SJCRH30 (cell line): ENCODE results near the gene RAX2. TPM values are rescaled to one million over a fixed set of nuclear protein-coding genes. Genes with fewer than 3 reads are reported as not detected.
"Not testable (repeated sequence)": the region's sequence is repeated elsewhere in the genome, so short reads cannot be mapped to it uniquely, and the experiment has no call there.

ENCODE experiments used
- DNase-seq, 2 experiments: peaks; one replicate each; pipeline ENCODE4 v3.0.0-alpha.2; 2015 to 2020
- H3K27ac ChIP-seq: fragments of 250-450 bp; sonication (Bioruptor Pico); 2 replicates; pipeline ENCODE4 v1.5.1; 2020; ENCODE audit warnings: mild to moderate bottlenecking, moderate library complexity
- H3K27me3 ChIP-seq: fragments of 250-450 bp; sonication (Bioruptor Pico); 2 replicates; pipeline ENCODE4 v1.5.1; 2020; ENCODE audit warnings: mild to moderate bottlenecking, moderate library complexity
- H3K36me3 ChIP-seq: fragments of 250-450 bp; sonication (Bioruptor Pico); 2 replicates; pipeline ENCODE4 v1.5.1; 2020; ENCODE audit warnings: mild to moderate bottlenecking, moderate library complexity
- H3K4me1 ChIP-seq: fragments of 250-450 bp; sonication (Bioruptor Pico); 2 replicates; pipeline ENCODE4 v1.5.1; 2020; ENCODE audit warnings: mild to moderate bottlenecking, moderate library complexity
- H3K4me3 ChIP-seq: fragments of 250-450 bp; sonication (Bioruptor Pico); 2 replicates; pipeline ENCODE4 v1.5.1; 2020; ENCODE audit warnings: mild to moderate bottlenecking, moderate library complexity
- H3K9me3 ChIP-seq: fragments of 250-450 bp; sonication (Bioruptor Pico); replicated peaks from 2 replicates; pipeline ENCODE4 v1.5.1; 2020; ENCODE audit warnings: mild to moderate bottlenecking, moderate library complexity
- total RNA-seq: library from RNA; depleted of rRNA; stranded (reverse); fragments of >200 nt; shearing (Covaris generic); gene quantifications from 2 replicates; pipeline ENCODE4 v1.2.3, GENCODE V29; 2014

Gene RAX2
- total RNA-seq, 1 experiment from 2014 or later: not detected

DNA sequence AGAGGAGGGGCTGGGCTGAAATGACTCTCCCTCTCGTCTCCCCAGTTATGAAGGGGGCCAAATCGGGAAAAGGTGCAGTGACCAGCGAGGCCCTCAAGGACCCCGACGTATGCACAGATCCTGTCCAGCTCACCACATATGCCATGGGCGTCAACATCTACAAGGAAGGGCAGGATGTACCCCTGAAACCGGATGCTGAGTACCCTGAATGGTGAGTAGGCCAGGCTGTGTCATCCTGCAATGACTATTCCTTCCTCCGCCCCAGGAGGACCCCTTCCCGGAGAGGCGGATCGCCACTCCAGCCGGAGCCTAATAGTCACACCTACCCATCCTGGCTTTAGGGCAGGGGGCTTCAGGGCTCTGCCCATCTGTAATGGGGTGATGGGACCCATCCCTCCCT, 6.9 kb downstream of the RAX2 start:
- no peak for DNase-seq
- H3K4me1 ChIP-seq: no peaks in the 10 kb centered on the region
- H3K36me3 ChIP-seq: peaks cover 3% of the 10 kb centered on the region; the same call in 1 of the 2 replicates
- no peak overlapping the region for H3K4me3 ChIP-seq
- no peaks in the 10 kb centered on the region for H3K9me3 ChIP-seq
- H3K27ac ChIP-seq: no peak overlapping the region
- no peaks in the 10 kb centered on the region for H3K27me3 ChIP-seq

- H3K9me3 ChIP-seq: no peaks in the 10 kb centered on the region
- H3K27ac ChIP-seq: peak within 1 kb of the TSS; percentile 78
- no peaks in the 10 kb centered on the region for H3K27me3 ChIP-seq
- no peaks in the 10 kb centered on the region for H3K4me1 ChIP-seq
- H3K4me3 ChIP-seq: peak within 1 kb of the TSS; percentile 89
- peaks cover 3% of the 10 kb centered on the region; the same call in 1 of the 2 replicates for H3K36me3 ChIP-seq
- peak; percentile 98 to 99 for DNase-seq
These were observed 9.2 kb downstream of the RAX2 start, which contains the start of gene MRPL54 for GRCh38 chr19:3762501-3763459. TSS of gene MRPL54 (plus strand) at chr19:3762682. CDS start at chr19:3762701, 19 bp downstream.

- H3K27ac ChIP-seq: no peak overlapping the region
- no peaks in the 10 kb centered on the region for H3K9me3 ChIP-seq
These were observed 9.9 kb downstream of the RAX2 start for GRCh38 chr19:3762130-3762473.

GRCh38 chr19:3761382-3762129, 10.5 kb downstream of the RAX2 start, which contains the start of gene APBA3:
TSS of gene APBA3 (minus strand) at chr19:3761692. CDS start at chr19:3760264, 1,428 bp downstream.
- no peaks in the 10 kb centered on the region for H3K9me3 ChIP-seq
- DNase-seq: peak; percentile 89 to 94
- peak within 1 kb of the TSS; percentile 89 for H3K4me3 ChIP-seq
- no peaks in the 10 kb centered on the region for H3K4me1 ChIP-seq
- H3K36me3 ChIP-seq: peaks cover 3% of the 10 kb centered on the region; the same call in 1 of the 2 replicates
- H3K27me3 ChIP-seq: no peaks in the 10 kb centered on the region
- H3K27ac ChIP-seq: peak within 1 kb of the TSS; percentile 78

More at GRCh38 chr19:3762130-3762473, 9.9 kb downstream of the RAX2 start:
- DNase-seq: no peak
- Histone ChIP-seq H3K4me3 (peak overlapping the region; percentile 89), H3K36me3 (peaks cover 3% of the 10 kb centered on the region; the same call in 1 of the 2 replicates), H3K4me1 (no peaks in the 10 kb centered on the region), H3K27me3 (no peaks in the 10 kb centered on the region)

- Histone ChIP-seq H3K27ac (peak overlapping the region; percentile 26; the same call in 1 of the 2 replicates), H3K4me3 (peak overlapping the region; percentile 83), H3K9me3 (no peaks in the 10 kb centered on the region), H3K27me3 (no peaks in the 10 kb centered on the region), H3K4me1 (no peaks in the 10 kb centered on the region), H3K36me3 (no peaks in the 10 kb centered on the region)
- peak in 1 of 2 experiments; percentile 16 for DNase-seq
These were observed 11.1 kb downstream of the RAX2 start for GRCh38 chr19:3760871-3761361.

- Histone ChIP-seq H3K27me3 (no peaks in the 10 kb centered on the region), H3K4me1 (no peaks in the 10 kb centered on the region), H3K4me3 (no peak overlapping the region), H3K9me3 (no peaks in the 10 kb centered on the region), H3K36me3 (no peaks in the 10 kb centered on the region), H3K27ac (no peak overlapping the region)
- DNase-seq: no peak
These were observed 12.4 kb downstream of the RAX2 start for GRCh38 chr19:3759482-3760254.

DNA sequence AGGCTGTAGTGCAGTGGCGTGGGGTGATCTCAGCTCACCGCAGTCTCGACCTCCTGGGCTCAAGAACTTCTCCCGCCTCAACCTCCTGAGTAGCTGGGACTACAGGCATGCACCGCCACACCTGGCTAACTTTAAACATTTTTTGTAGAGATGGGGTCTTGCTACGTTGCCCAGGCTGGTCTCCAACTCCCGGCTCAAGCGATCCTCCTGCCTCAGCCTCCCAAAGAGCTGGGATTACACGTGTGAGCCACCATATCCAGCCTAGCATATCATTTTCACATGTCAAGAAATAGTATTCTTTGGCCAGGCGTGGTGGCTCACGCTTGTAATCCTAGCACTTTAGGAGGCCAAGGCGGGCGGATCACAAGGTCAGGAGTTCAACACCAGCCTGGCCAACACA, 13.7 kb downstream of the RAX2 start:
- not testable (repeated sequence) for H3K27ac ChIP-seq, H3K9me3 ChIP-seq, H3K27me3 ChIP-seq, H3K4me1 ChIP-seq, DNase-seq, H3K4me3 ChIP-seq, H3K36me3 ChIP-seq

GRCh38 chr19:3757705-3758104, 14.3 kb downstream of the RAX2 start:
- H3K4me1 ChIP-seq, H3K27ac ChIP-seq, H3K9me3 ChIP-seq, H3K27me3 ChIP-seq, H3K36me3 ChIP-seq, H3K4me3 ChIP-seq, DNase-seq: not testable (repeated sequence)

DNA sequence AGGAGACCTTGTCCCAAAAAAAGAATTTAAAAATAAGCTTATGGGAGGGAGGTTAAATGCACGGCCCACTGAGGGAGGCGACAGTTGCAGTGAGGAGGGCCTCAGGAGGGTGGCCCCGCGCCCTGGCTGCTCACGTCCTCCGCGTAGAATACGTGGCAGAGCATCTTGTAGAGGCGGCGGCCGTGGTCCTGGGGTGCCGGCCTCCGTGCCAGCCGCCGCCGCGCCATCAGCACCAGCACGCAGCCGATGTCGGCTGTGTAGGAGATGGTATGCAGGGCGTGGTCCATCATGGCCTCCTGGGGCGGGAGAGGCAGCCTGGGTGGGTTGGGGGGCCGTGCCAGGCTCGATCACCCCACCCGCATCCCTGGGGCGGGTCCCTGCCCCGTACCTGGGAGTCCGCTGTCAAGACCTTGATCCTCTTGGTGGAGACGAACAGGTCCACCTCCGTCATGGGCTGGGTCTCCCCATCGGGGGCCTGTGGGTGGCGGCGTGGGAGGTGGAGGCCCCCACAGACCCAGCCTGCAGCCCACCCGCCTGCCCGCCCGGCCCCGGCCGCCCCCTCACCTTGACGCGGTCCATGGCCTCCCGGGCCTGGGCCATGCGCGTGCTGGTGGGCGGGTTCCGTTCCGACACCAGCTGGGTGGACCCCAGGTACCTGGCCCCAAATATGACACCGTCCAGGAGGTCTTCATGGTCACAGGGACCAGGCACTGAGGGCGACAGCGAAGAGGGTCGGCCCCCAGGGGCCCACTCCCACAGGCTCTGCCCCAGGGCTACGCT, 18.2 kb downstream of the RAX2 start:
- no peaks in the 10 kb centered on the region for H3K36me3 ChIP-seq
- no peak for DNase-seq
- no peak overlapping the region for H3K27ac ChIP-seq
- H3K4me1 ChIP-seq: no peaks in the 10 kb centered on the region
- no peaks in the 10 kb centered on the region for H3K9me3 ChIP-seq
- no peaks in the 10 kb centered on the region for H3K27me3 ChIP-seq
- H3K4me3 ChIP-seq: no peak overlapping the region

GRCh38 chr19:3752492-3752891, 19.5 kb downstream of the RAX2 start:
- Histone ChIP-seq H3K27me3 (no peaks in the 10 kb centered on the region), H3K27ac (no peak overlapping the region), H3K4me3 (no peak overlapping the region), H3K36me3 (no peaks in the 10 kb centered on the region), H3K9me3 (no peaks in the 10 kb centered on the region), H3K4me1 (no peaks in the 10 kb centered on the region)
- DNase-seq: no peak

DNA sequence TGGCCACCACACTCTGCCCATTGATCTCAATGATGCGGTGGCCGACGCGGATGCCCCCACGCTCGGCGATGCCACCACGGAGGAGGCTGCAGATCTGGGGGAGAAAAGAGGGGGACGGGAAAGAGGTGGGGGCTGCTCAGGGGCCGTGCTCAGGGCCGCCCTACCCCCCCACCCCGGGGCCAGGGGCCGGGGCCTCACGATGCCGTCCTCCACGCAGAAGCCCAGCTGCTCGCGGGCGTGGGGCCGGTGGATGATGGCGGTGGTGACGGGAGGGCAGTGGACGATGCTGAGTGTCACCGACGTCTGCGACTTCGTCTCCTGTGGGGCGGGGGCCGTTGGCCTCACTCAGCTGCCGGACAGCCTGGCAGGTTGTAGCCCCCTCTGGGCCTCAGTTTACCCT, 20.8 kb downstream of the RAX2 start:
- Histone ChIP-seq H3K27ac (no peak overlapping the region), H3K4me3 (no peak overlapping the region), H3K27me3 (no peaks in the 10 kb centered on the region), H3K4me1 (no peaks in the 10 kb centered on the region), H3K36me3 (no peaks in the 10 kb centered on the region), H3K9me3 (no peaks in the 10 kb centered on the region)
- DNase-seq: no peak

DNA sequence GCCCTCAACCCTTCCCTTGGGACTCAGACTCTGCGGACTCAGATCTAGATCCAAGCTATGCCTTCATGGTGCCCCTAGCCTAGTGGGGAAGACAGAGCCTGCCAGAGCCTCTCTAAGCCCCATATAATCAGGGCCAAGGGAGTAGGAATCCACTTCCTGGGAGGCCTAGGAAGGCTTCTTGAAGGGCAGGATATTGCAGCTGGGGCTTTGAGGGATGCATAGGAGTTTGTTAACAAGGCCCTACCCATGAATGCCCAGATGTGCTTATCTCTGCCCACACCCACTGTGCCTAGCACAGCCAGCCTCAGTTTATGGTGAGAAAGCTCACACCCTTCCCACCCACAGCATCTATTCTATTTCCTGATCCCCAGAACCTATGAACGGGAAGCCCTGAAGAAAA, 21.8 kb downstream of the RAX2 start:
- Histone ChIP-seq H3K36me3 (no peaks in the 10 kb centered on the region), H3K4me1 (no peaks in the 10 kb centered on the region), H3K27me3 (no peaks in the 10 kb centered on the region), H3K27ac (no peak overlapping the region), H3K9me3 (no peaks in the 10 kb centered on the region), H3K4me3 (no peak overlapping the region)
- DNase-seq: no peak

GRCh38 chr19:3748965-3749364, 23.1 kb downstream of the RAX2 start:
- Histone ChIP-seq H3K36me3 (no peaks in the 10 kb centered on the region), H3K4me3 (no peak overlapping the region), H3K4me1 (no peaks in the 10 kb centered on the region), H3K27me3 (no peaks in the 10 kb centered on the region), H3K9me3 (no peaks in the 10 kb centered on the region), H3K27ac (no peak overlapping the region)
- DNase-seq: no peak
